Left ventricle myocardium inferior (tissue), 1 donor: ENCODE measurements around the gene HBD. TPM values are rescaled to one million over a fixed set of nuclear protein-coding genes. Genes with fewer than 3 reads are reported as not detected.

ENCODE experiments used
- DNase-seq: peaks from one replicate; pipeline ENCODE4 v3.0.0-alpha.2; 2020
- H3K27ac ChIP-seq: fragments of 200-600 bp; replicated peaks from 2 replicates; pipeline ENCODE4 v1.8.0; 2021
- H3K27me3 ChIP-seq: fragments of 200-600 bp; 2 replicates; pipeline ENCODE4 v1.8.0; 2021; ENCODE audit warnings: low read depth
- H3K36me3 ChIP-seq: fragments of 200-600 bp; 2 replicates; pipeline ENCODE4 v1.8.0; 2021
- H3K4me1 ChIP-seq: fragments of 200-600 bp; 2 replicates; pipeline ENCODE4 v1.8.0; 2021
- H3K4me3 ChIP-seq: fragments of 200-600 bp; 2 replicates; pipeline ENCODE4 v1.8.0; 2021; ENCODE audit warnings: mild to moderate bottlenecking, moderate library complexity
- H3K9me3 ChIP-seq: fragments of 200-600 bp; replicated peaks from 2 replicates; pipeline ENCODE4 v1.8.0; 2021
- CTCF ChIP-seq: fragments of 200-600 bp; IDR thresholded peaks from 2 replicates; pipeline ENCODE4 v1.8.0; 2021; ENCODE audit warnings: antibody characterized with exemption, mild to moderate bottlenecking, borderline replicate concordance
- intact Hi-C: fragments of 100-400 bp; cut with micrococcal nuclease; formaldehyde crosslinking; loops from one replicate; pipeline ENCODE4 v1.11.0; 2022
- total RNA-seq: library from RNA; stranded (reverse); fragmentation: NEBNext Ultra II Directional; extraction: Animal tissue kit (Norgen Biotek cat#: 25700); gene quantifications from one replicate; pipeline ENCODE4 v1.2.1, GENCODE V29; 2021
- donor health status: DM: no; HTN: yes; CAD: no; lungs with severe emphysema.

The HBD gene
- total RNA-seq, 1 donor from 2014 or later, result not detected

- intact Hi-C loops, result no loop called here
- Histone ChIP-seq H3K4me1 (no peaks in the 10 kb centered on the region), H3K9me3 (no peaks in the 10 kb centered on the region), H3K27me3 (peaks cover 8% of the 10 kb centered on the region), H3K27ac (no peak overlapping the region), H3K36me3 (no peaks in the 10 kb centered on the region), H3K4me3 (no peak overlapping the region)
- DNase-seq, result no peak
- TF ChIP-seq CTCF, result no peak
Observed at GRCh38 chr11:5237420-5237819, 3.1 kb upstream of the HBD start.

GRCh38 chr11:5235364-5236095 lies 1.2 kb upstream of the HBD start:
- intact Hi-C loops, result no loop called here
- Histone ChIP-seq H3K9me3 (no peaks in the 10 kb centered on the region), H3K4me3 (no peak overlapping the region), H3K27me3 (peaks cover 8% of the 10 kb centered on the region), H3K4me1 (no peaks in the 10 kb centered on the region), H3K27ac (no peak overlapping the region), H3K36me3 (no peaks in the 10 kb centered on the region)
- TF ChIP-seq CTCF, result no peak
- DNase-seq, result no peak

GRCh38 chr11:5233307-5233706 lies 976 bp downstream of the HBD start:
- no peak overlapping the region for H3K27ac ChIP-seq

GRCh38 chr11:5232821-5233220 lies 1.5 kb downstream of the HBD start:
- no peak for TF ChIP-seq CTCF
- no peaks in the 10 kb centered on the region for H3K36me3 ChIP-seq
- H3K4me3 ChIP-seq, result no peak overlapping the region
- DNase-seq, result no peak
- H3K9me3 ChIP-seq, result no peaks in the 10 kb centered on the region
- peaks cover 7% of the 10 kb centered on the region for H3K27me3 ChIP-seq
- no peak overlapping the region for H3K27ac ChIP-seq
- no peaks in the 10 kb centered on the region for H3K4me1 ChIP-seq
- intact Hi-C loops, result no loop called here

More at GRCh38 chr11:5233307-5233706, 976 bp downstream of the HBD start:
- Histone ChIP-seq H3K4me1 (no peaks in the 10 kb centered on the region), H3K9me3 (no peaks in the 10 kb centered on the region), H3K4me3 (no peak overlapping the region), H3K36me3 (no peaks in the 10 kb centered on the region), H3K27me3 (peaks cover 2% of the 10 kb centered on the region)
- intact Hi-C loops, result no loop called here
- no peak for DNase-seq
- no peak for TF ChIP-seq CTCF

GRCh38 chr11:5232176-5232575 lies 2.1 kb downstream of the HBD start:
- no peak for TF ChIP-seq CTCF
- Histone ChIP-seq H3K27me3 (peaks cover 11% of the 10 kb centered on the region), H3K9me3 (no peaks in the 10 kb centered on the region), H3K4me3 (no peak overlapping the region), H3K4me1 (no peaks in the 10 kb centered on the region), H3K36me3 (no peaks in the 10 kb centered on the region), H3K27ac (no peak overlapping the region)
- no peak for DNase-seq
- intact Hi-C loops, result no loop called here
